Heart left ventricle (tissue), 16 donors: Measurements from ENCODE around the gene FAM24A. TPM values are rescaled to one million over a fixed set of nuclear protein-coding genes. Genes with fewer than 3 reads are reported as not detected.

Source experiments
- ATAC-seq, 4 donors: fragments of 200-7000 bp; cut with Tn5 transposase; one replicate each; pipeline ENCODE4 v1.9.1; 2020 to 2022; ENCODE audit warnings: moderate library complexity in 4 of 4, mild to moderate bottlenecking in 3 of 4, moderate number of reproducible peaks in 1 of 4
- DNase-seq, 5 donors: peaks; one replicate each; pipeline ENCODE4 v3.0.0-alpha.2; 2020
- H3K27ac ChIP-seq, 12 donors: fragments of 200-600 bp; sonication (generic) in 4 of 12; one replicate each; pipeline versions ENCODE4 v1.5.0 to v1.8.0; 2016 to 2022; ENCODE audit warnings: mild to moderate bottlenecking in 2 of 12
- H3K27me3 ChIP-seq, 9 donors: fragments of 200-600 bp; sonication (generic) in 2 of 9; one replicate each; pipeline versions ENCODE4 v1.5.1 to v1.8.0; 2016 to 2022; ENCODE audit warnings: mild to moderate bottlenecking in 3 of 9
- H3K36me3 ChIP-seq, 9 donors: fragments of 200-600 bp; sonication (generic) in 2 of 9; one replicate each; pipeline versions ENCODE4 v1.5.0 to v1.8.0; 2018 to 2022; ENCODE audit warnings: mild to moderate bottlenecking in 2 of 9
- H3K4me1 ChIP-seq, 12 donors: fragments of 200-600 bp; sonication (generic) in 4 of 12; one replicate each; pipeline versions ENCODE4 v1.5.0 to v1.8.0; 2016 to 2022; ENCODE audit warnings: mild to moderate bottlenecking in 3 of 12
- H3K4me3 ChIP-seq, 12 donors: fragments of 200-600 bp; sonication (generic) in 4 of 12; one replicate each; pipeline versions ENCODE4 v1.5.0 to v1.8.0; 2017 to 2022; ENCODE audit warnings: mild to moderate bottlenecking in 9 of 12, moderate library complexity in 4 of 12
- H3K9me3 ChIP-seq, 12 donors: fragments of 200-600 bp; sonication (generic) in 4 of 12; one replicate each; pipeline versions ENCODE4 v1.5.0 to v1.8.0; 2016 to 2022; ENCODE audit warnings: mild to moderate bottlenecking in 1 of 12
- CTCF ChIP-seq, 12 donors: fragments of 200-600 bp; sonication (generic) in 4 of 12; IDR thresholded peaks; one replicate each; pipeline versions ENCODE4 v1.5.0 to v1.8.0; 2018 to 2022; ENCODE audit warnings: antibody characterized with exemption in 12 of 12, mild to moderate bottlenecking in 5 of 12
- POLR2A ChIP-seq, 2 donors: fragments of 450-650 bp; IDR thresholded peaks; one replicate each; pipeline ENCODE4 v1.6.1; 2017; ENCODE audit warnings: antibody characterized with exemption in 2 of 2, mild to moderate bottlenecking in 2 of 2, moderate library complexity in 2 of 2
- WGBS, 4 donors: extraction: QIAGEN DNeasy Blood & Tissue Kit in 2 of 4; methylation state at CpG; one replicate each; pipeline versions ENCODE4 v1.1.5 to v1.1.7; 2013 to 2018; 5-methylcytosine and 5-hydroxymethylcytosine counted together
- intact Hi-C, 10 donors: fragments of 100-400 bp; cut with DNase I; formaldehyde crosslinking; loops; one replicate each; pipeline versions ENCODE4 v1.11.1 to v1.14.2; 2022
- polyA plus RNA-seq, 2 donors: library from polyadenylated mRNA; stranded (reverse); fragments of 200-250 nt; gene quantifications; one replicate each; pipeline ENCODE4 v1.2.3, GENCODE V29; 2013
- total RNA-seq, 9 donors: library from RNA; depleted of rRNA in 2 of 9; stranded (reverse); fragments of >200 nt in 2 of 9; fragmentation: NEBNext Ultra II Directional in 3 of 9; extraction: Animal tissue kit (Norgen Biotek cat#: 25700) in 3 of 9; gene quantifications; one replicate each; pipeline versions ENCODE4 v1.1.0 to v1.2.4, GENCODE V29; 2016 to 2023
- donor health status: ischemic (EF 13 %, LVEDD 7.1; RV severe dilation, severe dysfunction).
- donor health status: healthy with polysubstance abuse.
- donor health status: DM: no; HTN: yes; CAD: no.
- donor health status: DM: no; HTN: no; CAD: no.
- donor health status: ischemic (EF 25% LVEDD 6.9; RV normal size, moderate dysfunction).
- donor health status: ischemic (EF 25% LVEDD 5.7; RV mildly dilated, moderate dysfunction).
- donor health status: healthy.
- donor health status: DM: yes; HTN: yes; CAD: no.
- donor health status: ischemic (EF 35%, LVEDD 5.7; RV mildly dilated, moderate dysfunction).
- donor health status: nonischemic (EF 11% LVEDD 7.7; RV severe dilation, severe dysfunction).
- donor health status: DM: yes; HTN: yes; CAD: no.
- donor health status: PGD.
- donor health status: ischemic (EF 29% LVEDD 5.4; RV normal size, mild dysfunction).
- donor health status: nonischemic (EF 23%, LVEDD 6.1; RV moderate dilation, normal function).

The FAM24A gene
- total and polyA plus RNA-seq, 11 donors: not detected

GRCh38 chr10:122915700-122916099, 5.3 kb downstream of the FAM24A start:
- 67 to 83% (median 71%) methylated on average over 1 to 2 of the region's 2 CpGs; no CpG with 5 or more reads in 1 of the 4 donors for WGBS, 4 donors

GRCh38 chr10:122930140-122930539, 19.7 kb downstream of the FAM24A start:
- H3K9me3 ChIP-seq: no peaks in the 10 kb centered on the region
- no peak overlapping the region for H3K27ac ChIP-seq
- DNase-seq: no peak
- intact Hi-C loops: no loop called here
- H3K4me1 ChIP-seq: no peaks in the 10 kb centered on the region
- TF ChIP-seq POLR2A (IDR thresholded peaks at IDR 0.05) (no peak), CTCF (IDR thresholded peaks at IDR 0.05) (no peak)
- ATAC-seq: no peak
- peaks cover 0 to 34% (median 10%) of the 10 kb centered on the region in 9 donors for H3K36me3 ChIP-seq
- no peaks in the 10 kb centered on the region for H3K27me3 ChIP-seq
- no peak overlapping the region for H3K4me3 ChIP-seq
- 97 to 100% (median 99%) methylated on average over 1 of the region's 1 CpG for WGBS, 4 donors

More at GRCh38 chr10:122915700-122916099, 5.3 kb downstream of the FAM24A start:
- no peaks in the 10 kb centered on the region for H3K9me3 ChIP-seq
- H3K4me1 ChIP-seq: no peaks in the 10 kb centered on the region
- no peak overlapping the region for H3K27ac ChIP-seq
- TF ChIP-seq POLR2A (IDR thresholded peaks at IDR 0.05) (no peak), CTCF (IDR thresholded peaks at IDR 0.05) (no peak)
- H3K36me3 ChIP-seq: no peaks in the 10 kb centered on the region
- intact Hi-C loops: no loop called here
- no peak for DNase-seq
- no peak for ATAC-seq
- peaks cover 0 to 6% (median 0%) of the 10 kb centered on the region in 9 donors for H3K27me3 ChIP-seq
- no peak overlapping the region for H3K4me3 ChIP-seq

- Histone ChIP-seq H3K27ac (no peak overlapping the region), H3K4me1 (no peaks in the 10 kb centered on the region), H3K4me3 (no peak overlapping the region), H3K36me3 (peaks cover 0 to 43% (median 12%) of the 10 kb centered on the region in 9 donors), H3K9me3 (peaks cover 0 to 7% (median 0%) of the 10 kb centered on the region in 12 donors), H3K27me3 (no peaks in the 10 kb centered on the region)
- no peak for ATAC-seq
- no peak for DNase-seq
- TF ChIP-seq POLR2A (IDR thresholded peaks at IDR 0.05) (no peak), CTCF (IDR thresholded peaks at IDR 0.05) (no peak)
- 48 to 58% (median 54%) methylated on average over 6 of the region's 6 CpGs for WGBS, 4 donors
- intact Hi-C loops: no loop called here
Measured at GRCh38 chr10:122931088-122931906, 20.9 kb downstream of the FAM24A start.

- peaks cover 0 to 6% (median 0%) of the 10 kb centered on the region in 12 donors for H3K4me1 ChIP-seq
- H3K27ac ChIP-seq: no peak overlapping the region
- ATAC-seq (no peak), DNase-seq (no peak)
- peaks cover 0 to 7% (median 0%) of the 10 kb centered on the region in 12 donors for H3K9me3 ChIP-seq
- TF ChIP-seq CTCF (IDR thresholded peaks at IDR 0.05): no peak
- TF ChIP-seq POLR2A (IDR thresholded peaks at IDR 0.05): no peak
- intact Hi-C loops: no loop called here
- no peaks in the 10 kb centered on the region for H3K27me3 ChIP-seq
- H3K36me3 ChIP-seq: peaks cover 0 to 56% (median 37%) of the 10 kb centered on the region in 9 donors
- WGBS, 4 donors: 96 to 100% (median 98%) methylated on average over 1 of the region's 1 CpG
- H3K4me3 ChIP-seq: no peak overlapping the region
Measured at GRCh38 chr10:122939133-122939855, 28.9 kb downstream of the FAM24A start.
